Activated naive CD4-positive, alpha-beta T cell treated with anti-CD3 and anti-CD28 coated beads, Interleukin-2, amount 50 U/mL, for 72 hours (primary cell): ENCODE data around the gene MEGF11. TPM values are rescaled to one million over a fixed set of nuclear protein-coding genes. Genes with fewer than 3 reads are reported as not detected.

Source experiments
- ATAC-seq, 2 donors: fragments of 150-1000 bp; cut with Tn5 transposase; 2 replicates each; pipeline ENCODE4 v1.10.0; 2021; ENCODE audit warnings: mild to moderate bottlenecking in 2 of 2, moderate library complexity in 2 of 2
- DNase-seq, 2 donors: peaks; one replicate each; pipeline ENCODE4 v3.0.0; 2021 to 2022; ENCODE audit warnings: low spot score in 2 of 2
- H3K27ac Mint-ChIP-seq, 2 donors: one replicate each; pipeline ENCODE4 v1.8.0; 2022; ENCODE audit warnings: mild to moderate bottlenecking in 2 of 2, mixed read lengths in 2 of 2
- H3K36me3 Mint-ChIP-seq, 2 donors: one replicate each; pipeline ENCODE4 v1.8.0; 2022; ENCODE audit warnings: mixed read lengths in 2 of 2
- H3K9me3 Mint-ChIP-seq, 2 donors: one replicate each; pipeline ENCODE4 v1.8.0; 2022; ENCODE audit warnings: mixed read lengths in 2 of 2
- total RNA-seq, 2 donors: library from RNA; stranded (reverse); gene quantifications; one replicate each; pipeline ENCODE4 v1.2.3, GENCODE V29; 2022

MEGF11 gene
- total RNA-seq, 2 donors from 2014 or later = not detected

GRCh38 chr15:65924004-65924403, 329.5 kb downstream of the MEGF11 start:
- Mint-ChIP-seq H3K27ac (no peak overlapping the region), H3K9me3 (no peaks in the 10 kb centered on the region), H3K36me3 (no peaks in the 10 kb centered on the region)
- ATAC-seq = no peak
- no peak for DNase-seq

- Mint-ChIP-seq H3K9me3 (no peaks in the 10 kb centered on the region), H3K36me3 (no peaks in the 10 kb centered on the region), H3K27ac (no peak overlapping the region)
- ATAC-seq (no peak), DNase-seq (no peak)
Measured at GRCh38 chr15:65923264-65923663, 330.3 kb downstream of the MEGF11 start.

GRCh38 chr15:65922621-65923020, 330.9 kb downstream of the MEGF11 start:
- Mint-ChIP-seq H3K9me3 (no peaks in the 10 kb centered on the region), H3K27ac (no peak overlapping the region), H3K36me3 (no peaks in the 10 kb centered on the region)
- ATAC-seq (no peak), DNase-seq (no peak)

GRCh38 chr15:65921780-65922179, 331.8 kb downstream of the MEGF11 start:
- H3K36me3 Mint-ChIP-seq = no peaks in the 10 kb centered on the region
- H3K27ac Mint-ChIP-seq = no peak overlapping the region
- ATAC-seq (no peak), DNase-seq (no peak)
- H3K9me3 Mint-ChIP-seq = no peaks in the 10 kb centered on the region

DNA sequence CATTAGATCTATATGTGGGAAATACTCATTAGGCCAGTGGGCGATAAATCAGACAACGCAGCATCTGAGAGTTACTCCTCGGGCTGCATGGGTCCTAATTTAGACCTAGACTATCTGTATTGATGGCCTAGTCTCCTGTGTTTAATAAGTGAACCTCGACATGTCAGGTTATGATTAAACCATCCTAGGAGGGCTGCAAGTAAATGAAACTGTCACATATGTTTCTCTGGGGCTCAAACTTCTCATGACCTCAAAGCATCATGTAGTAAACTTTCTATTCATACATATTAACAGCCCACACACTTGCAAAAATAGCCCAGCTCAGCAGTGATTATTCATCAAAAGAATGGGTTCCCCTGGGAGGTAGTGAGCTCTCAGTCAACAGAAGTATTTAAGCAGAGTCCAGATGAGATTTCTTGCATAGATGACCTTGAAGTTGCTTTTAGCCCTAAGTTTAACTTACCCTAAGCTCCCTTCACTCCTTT, 332.7 kb downstream of the MEGF11 start:
- Mint-ChIP-seq H3K9me3 (no peaks in the 10 kb centered on the region), H3K27ac (no peak overlapping the region), H3K36me3 (no peaks in the 10 kb centered on the region)
- ATAC-seq (no peak), DNase-seq (no peak)

DNA sequence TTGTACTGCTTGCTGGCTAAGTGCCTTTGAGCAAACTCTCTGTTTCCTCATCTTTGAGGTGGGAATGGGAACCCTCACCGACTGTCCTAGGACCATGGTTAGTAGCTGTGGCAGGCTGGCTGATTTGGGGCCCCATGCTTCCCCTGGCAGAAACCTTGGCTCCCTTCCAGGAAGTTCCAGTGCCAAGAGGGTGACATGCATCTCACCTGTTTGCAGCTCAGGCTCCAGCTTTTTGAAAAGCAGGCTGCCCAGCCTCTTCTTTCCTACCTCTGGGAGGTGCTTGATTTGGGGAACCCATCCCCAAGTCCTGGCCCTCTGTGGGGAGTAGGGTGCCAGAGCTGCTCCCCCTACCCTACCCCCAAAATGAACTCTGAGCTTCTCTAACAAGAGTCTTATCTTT, 333.4 kb downstream of the MEGF11 start:
- H3K27ac Mint-ChIP-seq = no peak overlapping the region
- DNase-seq (no peak), ATAC-seq (no peak)
- no peaks in the 10 kb centered on the region for H3K36me3 Mint-ChIP-seq
- H3K9me3 Mint-ChIP-seq = no peaks in the 10 kb centered on the region

GRCh38 chr15:65919353-65919752, 334.2 kb downstream of the MEGF11 start:
- ATAC-seq = no peak
- H3K27ac Mint-ChIP-seq = no peak overlapping the region
- no peak for DNase-seq

GRCh38 chr15:65918945-65919344, 334.6 kb downstream of the MEGF11 start:
- Mint-ChIP-seq H3K36me3 (no peaks in the 10 kb centered on the region), H3K27ac (peak overlapping the region in 1 of 2 donors; percentile 19), H3K9me3 (no peaks in the 10 kb centered on the region)
- DNase-seq (no peak), ATAC-seq (no peak)

More at GRCh38 chr15:65919353-65919752, 334.2 kb downstream of the MEGF11 start:
- Mint-ChIP-seq H3K9me3 (no peaks in the 10 kb centered on the region), H3K36me3 (no peaks in the 10 kb centered on the region)

- ATAC-seq = peak; percentile 36 to 39
- no peak for DNase-seq
- Mint-ChIP-seq H3K9me3 (no peaks in the 10 kb centered on the region), H3K36me3 (no peaks in the 10 kb centered on the region), H3K27ac (peak overlapping the region in 1 of 2 donors; percentile 19)
Measured at GRCh38 chr15:65918357-65918920, 335.1 kb downstream of the MEGF11 start.

- ATAC-seq (no peak), DNase-seq (no peak)
- no peaks in the 10 kb centered on the region for H3K36me3 Mint-ChIP-seq
- H3K27ac Mint-ChIP-seq = no peak overlapping the region
- no peaks in the 10 kb centered on the region for H3K9me3 Mint-ChIP-seq
Measured at GRCh38 chr15:65917936-65918335, 335.6 kb downstream of the MEGF11 start.

GRCh38 chr15:65917407-65917756, 336.2 kb downstream of the MEGF11 start:
- H3K9me3 Mint-ChIP-seq = no peaks in the 10 kb centered on the region

GRCh38 chr15:65916664-65917406, 336.7 kb downstream of the MEGF11 start:
- H3K27ac Mint-ChIP-seq = no peak overlapping the region
- H3K36me3 Mint-ChIP-seq = no peaks in the 10 kb centered on the region
- DNase-seq (peak in 1 of 2 donors; percentile 33), ATAC-seq (peak; percentile 80 to 86)
- no peaks in the 10 kb centered on the region for H3K9me3 Mint-ChIP-seq

More at GRCh38 chr15:65917407-65917756, 336.2 kb downstream of the MEGF11 start:
- no peaks in the 10 kb centered on the region for H3K36me3 Mint-ChIP-seq
- H3K27ac Mint-ChIP-seq = no peak overlapping the region
- DNase-seq = no peak
- ATAC-seq = no peak

GRCh38 chr15:65916041-65916663, 337.4 kb downstream of the MEGF11 start:
- Mint-ChIP-seq H3K27ac (peak overlapping the region in 1 of 2 donors; percentile 72), H3K9me3 (no peaks in the 10 kb centered on the region), H3K36me3 (no peaks in the 10 kb centered on the region)
- DNase-seq = no peak
- ATAC-seq = no peak

- H3K36me3 Mint-ChIP-seq = no peaks in the 10 kb centered on the region
- no peak overlapping the region for H3K27ac Mint-ChIP-seq
- no peaks in the 10 kb centered on the region for H3K9me3 Mint-ChIP-seq
- no peak for DNase-seq
- no peak for ATAC-seq
Measured at GRCh38 chr15:65914981-65915925, 338.3 kb downstream of the MEGF11 start.

DNA sequence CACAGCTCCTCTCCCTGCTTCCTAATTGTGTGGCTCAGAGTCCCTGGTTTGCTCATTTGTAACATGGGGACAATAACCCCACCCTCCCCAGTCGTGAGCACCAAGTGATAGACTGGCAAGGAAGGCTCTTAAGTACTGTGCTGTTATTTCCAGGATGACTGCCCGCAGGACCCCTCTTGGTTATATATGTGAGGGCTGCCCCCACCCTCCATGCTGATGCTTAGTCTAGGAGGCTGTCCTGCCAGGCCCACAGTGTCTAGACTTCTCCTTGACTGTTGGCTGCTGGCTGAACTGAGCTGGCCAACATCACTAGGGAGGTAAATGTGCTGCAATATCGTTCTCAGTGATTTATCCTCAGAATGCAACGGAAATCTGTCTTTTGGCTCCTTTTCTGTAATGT, 339.2 kb downstream of the MEGF11 start:
- ATAC-seq (no peak), DNase-seq (no peak)
- Mint-ChIP-seq H3K9me3 (no peaks in the 10 kb centered on the region), H3K27ac (no peak overlapping the region), H3K36me3 (no peaks in the 10 kb centered on the region)

DNA sequence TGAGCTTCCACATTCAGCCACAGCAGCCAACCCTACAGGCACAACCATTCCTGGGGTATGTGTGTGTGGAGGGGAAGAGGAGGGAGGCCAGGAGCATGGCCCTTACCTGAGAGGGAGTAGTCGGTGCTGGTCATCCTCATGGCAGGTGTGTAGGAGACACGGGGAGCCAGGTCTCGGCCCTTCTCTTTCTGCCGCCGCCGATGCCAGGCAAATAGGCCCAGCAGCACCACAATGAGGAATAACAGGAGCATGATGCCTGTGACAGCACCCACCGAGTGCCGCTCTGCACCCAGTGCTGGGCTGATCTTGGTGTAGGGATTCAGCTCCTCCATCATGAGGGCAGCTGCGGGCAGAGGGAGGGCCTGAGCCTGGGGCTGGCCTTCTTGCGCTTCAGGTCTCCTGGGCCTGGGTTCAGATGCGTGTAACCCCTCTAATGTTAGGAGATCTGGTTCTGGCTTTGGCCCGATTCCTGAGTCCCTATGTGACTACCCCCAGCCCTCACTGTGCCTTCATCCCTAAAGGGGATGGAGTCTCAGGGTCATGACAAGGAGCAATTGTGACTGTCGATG, 339.8 kb downstream of the MEGF11 start:
- no peak for ATAC-seq
- no peak for DNase-seq
- H3K9me3 Mint-ChIP-seq = no peaks in the 10 kb centered on the region

More for the DNA sequence above, 339.8 kb downstream of the MEGF11 start:
- no peaks in the 10 kb centered on the region for H3K36me3 Mint-ChIP-seq
- H3K27ac Mint-ChIP-seq = no peak overlapping the region
